ENCODE data around the gene NBEA.

The NBEA gene

DNA sequence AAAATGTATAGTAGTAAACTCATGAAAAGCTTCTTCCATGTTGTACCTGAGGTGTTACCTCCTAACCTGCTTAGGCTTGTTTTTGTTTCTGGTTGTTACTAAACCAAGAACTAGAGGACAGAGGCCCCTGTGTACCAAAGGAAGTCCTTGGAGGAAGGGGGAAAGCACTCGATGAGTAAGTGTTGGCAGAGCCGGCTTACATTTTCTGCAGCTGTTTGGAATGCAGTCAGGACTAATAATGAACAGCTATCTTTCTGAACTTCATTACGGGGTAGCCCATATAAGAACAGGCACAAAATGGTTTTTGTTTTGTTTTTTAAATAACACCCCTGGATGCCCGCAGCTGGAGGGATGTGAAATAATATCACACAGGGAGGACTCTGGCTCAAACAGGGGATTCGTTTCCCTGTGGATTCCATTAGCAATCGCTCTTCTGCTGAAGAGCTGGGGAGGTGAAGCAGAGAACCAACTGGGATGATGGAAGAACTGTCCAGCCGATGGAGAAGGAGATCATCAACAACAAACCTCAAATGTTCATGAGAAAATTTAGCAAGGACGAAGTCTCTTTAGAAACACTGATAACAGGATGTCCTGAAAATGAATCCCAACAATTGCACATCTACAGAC, 748.6 kb downstream of the NBEA start:
- DNase-seq, result no peak

DNA sequence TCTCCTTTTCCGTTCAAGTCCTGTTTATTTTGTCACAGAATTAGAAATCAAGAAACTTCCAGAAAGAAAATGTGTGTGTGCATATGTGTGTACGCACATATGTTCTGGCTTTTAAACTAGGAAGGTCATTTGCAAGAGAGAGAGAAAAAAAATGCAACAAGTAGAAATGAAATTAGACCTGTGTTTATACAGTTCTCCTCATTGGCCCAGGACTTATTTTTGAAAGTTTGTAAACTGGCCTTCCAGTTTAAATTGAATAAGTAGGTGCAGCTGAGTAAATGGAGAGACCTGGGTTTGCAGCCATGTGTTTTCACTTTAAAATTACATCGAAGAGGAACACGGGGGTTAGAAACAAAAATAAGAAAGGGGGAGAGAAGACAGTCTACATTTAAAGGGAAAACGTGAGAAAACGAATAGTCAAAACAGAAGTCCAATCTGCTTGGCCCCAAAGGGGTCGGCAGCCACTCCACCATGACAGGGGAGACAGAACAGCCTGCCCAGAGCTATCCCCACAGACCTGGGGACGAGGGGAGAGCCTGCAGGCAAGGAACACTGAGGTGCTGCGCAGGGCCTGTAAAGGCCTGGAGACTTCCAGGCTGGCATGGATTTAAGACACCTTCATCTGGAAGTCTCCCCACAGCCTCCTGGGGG, 751.2 kb downstream of the NBEA start:
- no peak for DNase-seq

DNA sequence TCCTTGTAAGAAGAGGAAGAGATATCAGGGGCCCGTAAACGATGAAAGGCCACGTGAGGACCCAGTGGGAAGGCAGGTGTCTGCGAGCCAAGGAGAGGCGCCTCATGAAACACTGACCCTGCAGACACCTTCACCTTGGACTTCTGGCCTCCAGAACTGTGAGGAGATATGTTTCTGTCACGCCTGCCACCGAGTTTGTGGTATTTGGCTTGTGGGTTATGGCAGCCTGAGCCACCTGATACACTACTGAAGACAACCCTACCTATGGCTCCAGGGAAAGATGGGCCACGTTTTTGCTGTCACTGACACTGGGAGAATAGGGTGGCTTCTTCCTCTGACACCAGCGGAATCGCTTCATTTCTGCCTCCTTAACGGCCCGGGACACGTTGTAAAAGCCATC, 752.0 kb downstream of the NBEA start:
- DNase-seq, result no peak

DNA sequence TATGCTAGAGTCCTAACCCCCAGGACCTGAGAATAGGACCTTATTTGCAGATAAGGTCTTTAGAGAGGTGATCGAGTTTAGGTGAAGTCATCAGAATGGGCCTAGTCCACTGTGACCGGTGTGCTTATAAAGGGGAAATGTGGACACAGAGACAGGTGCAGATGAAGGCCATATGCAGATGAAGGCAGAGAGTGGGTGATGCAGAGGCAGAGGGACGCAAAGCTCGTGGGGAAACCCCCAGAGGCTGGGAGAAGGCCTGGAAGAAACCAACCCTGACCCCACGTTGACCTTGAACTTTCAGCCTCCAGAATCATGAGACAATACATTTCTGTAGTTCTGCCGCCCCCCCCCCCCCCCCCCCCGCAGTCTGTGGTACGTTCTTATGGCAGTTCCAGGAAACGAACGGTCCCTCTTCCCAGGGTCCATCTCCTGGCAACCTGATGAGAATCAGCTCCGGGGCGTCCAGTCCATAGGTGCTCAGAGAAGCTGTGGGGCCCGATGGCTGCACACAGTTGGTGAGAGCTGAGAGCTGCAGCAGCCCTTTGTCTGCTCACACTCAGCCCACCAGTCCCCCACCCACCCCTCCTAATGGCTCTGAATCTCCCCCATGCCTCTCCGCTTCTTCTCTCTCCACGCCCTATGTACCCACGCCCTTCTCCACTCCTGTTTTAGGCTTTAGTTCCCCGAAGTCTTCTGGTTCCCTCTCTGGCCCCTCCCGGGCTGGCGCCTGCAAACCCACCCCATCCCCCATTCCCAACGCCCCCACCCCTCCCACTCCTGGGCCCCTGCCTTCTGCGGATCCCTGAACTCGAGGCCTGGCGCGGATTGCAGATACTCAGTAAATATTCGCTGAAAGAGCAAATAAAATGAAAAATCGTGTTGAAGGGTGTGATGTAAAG, 752.7 kb downstream of the NBEA start:
- no peak for DNase-seq

DNA sequence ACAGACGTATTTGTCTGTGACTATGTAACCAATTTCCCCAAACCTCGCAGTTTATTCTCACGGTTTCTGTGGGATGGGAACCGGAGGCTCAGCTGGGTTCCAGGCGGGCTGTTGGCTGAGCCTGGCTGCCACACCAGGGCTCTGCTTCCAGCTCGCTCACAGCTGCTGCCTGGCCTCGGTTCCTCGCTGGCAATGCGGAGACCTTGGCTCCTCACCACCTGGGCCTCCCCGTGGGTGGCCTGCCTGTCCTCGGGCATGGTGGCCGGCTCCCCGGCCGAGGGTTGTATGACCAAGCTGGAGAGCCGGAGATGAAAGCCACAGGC, 753.3 kb downstream of the NBEA start:
- DNase-seq, result no peak

DNA sequence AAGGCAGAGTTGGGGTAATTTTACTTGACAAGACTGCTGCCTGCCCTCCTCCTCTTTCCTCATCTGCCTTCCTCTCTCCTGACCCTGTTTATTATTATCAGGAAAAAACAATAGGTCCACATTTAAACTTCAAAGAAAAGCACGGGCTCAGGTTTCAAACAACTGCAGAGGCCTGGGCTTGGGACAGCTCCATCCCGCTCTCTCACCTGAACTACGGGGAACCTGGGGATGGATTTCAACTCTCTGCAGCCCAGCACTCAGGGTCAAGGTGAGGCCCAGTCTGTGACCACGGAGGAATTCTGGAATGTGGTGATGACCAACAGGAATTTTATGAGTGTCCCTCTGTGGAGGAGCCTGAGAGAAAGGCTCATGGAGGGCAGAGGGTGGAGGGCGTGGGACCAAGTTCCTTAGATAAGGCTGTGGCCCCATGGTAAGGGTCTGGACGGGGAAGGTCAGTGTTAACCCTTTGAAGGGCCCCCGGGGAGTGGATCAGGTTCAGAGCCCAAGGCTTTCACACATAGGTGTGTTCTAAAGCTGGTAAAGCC, 755.2 kb downstream of the NBEA start:
- no peak for DNase-seq

DNA sequence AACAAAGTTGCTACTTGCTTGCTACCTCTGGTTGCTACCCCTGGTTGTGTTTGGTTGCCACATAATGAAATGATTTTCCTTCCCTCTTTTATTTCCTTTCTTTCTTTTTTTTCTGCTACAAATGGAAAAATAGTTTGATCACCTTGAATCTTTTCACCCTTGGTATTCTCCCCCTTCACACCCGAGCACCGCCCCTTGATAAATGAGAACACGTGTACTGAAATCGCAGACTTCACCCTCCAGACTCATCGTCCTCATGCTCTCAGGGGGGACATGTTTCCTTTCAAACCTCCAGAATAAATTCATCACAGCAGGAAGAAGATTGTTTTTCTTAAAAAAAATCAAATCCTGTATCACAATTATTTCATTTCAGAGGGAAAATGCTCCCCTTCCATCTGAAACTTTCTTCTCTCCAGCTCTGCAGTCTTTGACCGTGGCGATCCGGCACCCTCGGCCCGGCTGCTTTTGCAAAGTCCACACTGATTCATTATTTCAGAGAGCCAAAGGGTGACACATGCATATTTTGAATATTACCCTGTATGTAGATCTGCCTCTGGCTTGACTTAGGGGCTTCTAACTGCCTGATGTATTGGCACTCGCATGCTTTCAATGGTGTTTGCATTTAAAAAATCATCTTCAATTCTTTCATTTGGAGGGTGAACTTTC, 757.0 kb downstream of the NBEA start:
- DNase-seq, result no peak

DNA sequence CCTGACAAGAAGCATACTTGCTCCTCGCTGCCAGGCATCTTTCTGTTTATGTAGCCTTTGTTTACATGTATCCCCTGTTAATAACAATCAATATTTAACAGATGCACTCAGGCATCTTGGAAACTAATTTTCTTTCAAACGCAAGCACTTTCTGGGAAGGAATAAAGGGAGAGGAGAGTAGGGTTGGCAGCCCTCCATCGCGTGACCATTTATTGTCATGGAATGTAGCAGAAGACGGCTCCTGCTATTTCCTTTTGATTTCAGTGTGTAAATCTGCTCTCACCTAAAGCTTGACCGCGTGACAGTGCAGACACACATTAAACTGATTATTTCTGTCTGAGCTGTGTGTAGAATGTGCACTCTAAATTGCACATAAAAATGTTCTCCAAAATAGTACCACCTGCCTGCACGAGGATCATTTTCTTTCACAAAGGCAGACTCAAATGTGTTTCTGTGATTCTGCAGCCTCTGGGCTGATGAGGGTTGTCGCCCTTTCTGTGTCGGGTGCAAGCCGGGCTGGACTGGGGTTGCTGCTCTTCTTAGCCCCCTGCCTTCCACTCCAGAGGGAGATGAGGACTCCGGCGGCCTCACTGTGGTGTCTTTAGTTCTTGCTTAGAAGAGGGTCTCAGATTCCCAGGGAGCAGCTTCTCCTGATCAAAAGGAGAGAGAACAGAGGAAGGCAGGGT, 757.9 kb downstream of the NBEA start:
- DNase-seq, result no peak

DNA sequence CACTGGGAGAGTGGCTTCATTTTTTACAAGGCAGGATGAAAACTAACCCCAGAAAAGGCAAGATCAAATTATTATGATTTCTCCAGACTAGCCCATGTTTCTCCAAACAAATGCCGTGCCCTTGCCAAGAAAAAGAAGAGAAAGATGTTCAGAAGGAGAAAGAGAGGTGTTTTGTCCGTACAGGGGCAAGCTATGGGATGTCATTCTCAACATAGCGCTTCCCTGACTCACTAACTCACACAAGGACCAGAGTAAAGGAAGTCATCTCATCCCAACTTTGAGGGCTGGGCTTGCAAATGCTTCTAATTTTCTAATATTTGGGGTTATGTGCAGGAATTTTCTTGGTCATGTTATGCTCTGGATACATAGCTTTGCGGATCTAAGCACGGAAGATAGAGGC, 758.6 kb downstream of the NBEA start:
- no peak for DNase-seq

DNA sequence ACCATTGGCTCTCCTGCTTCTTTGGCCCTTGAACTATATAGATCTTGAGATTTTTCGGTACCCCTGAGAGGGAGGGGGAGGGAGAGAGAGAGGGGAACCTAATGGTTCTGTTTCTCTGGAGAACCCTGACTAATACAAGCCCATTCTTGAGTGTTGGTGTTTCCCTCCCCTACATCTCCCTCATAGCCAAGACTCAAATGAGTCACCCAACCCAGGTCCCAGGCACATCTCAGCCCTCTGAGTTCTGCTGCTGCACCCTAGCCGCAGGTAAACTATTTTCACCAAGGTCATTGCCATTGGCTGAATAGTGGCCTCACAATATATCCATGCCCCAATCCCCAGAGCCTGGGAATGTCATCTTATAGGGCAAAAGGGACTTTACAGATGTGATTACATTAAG, 760.2 kb downstream of the NBEA start:
- DNase-seq, result no peak

DNA sequence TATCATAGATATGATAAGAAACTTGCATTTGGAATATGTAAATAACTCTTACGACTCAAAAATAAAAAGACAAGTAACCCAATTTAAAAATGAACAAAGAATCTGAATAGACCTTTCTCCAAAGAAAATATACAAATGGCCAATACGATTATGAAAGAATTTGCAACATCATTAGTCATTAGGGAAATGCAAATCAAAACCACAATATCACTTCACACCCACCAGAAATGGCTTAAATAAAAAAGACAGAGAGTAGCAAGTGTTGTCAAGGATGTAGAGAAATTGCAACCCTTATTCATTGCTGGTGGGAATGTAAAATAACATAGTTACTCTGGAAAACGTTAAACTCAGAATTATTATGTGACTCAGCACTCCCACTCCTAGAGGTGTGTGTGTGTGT, 761.0 kb downstream of the NBEA start:
- DNase-seq, result no peak

DNA sequence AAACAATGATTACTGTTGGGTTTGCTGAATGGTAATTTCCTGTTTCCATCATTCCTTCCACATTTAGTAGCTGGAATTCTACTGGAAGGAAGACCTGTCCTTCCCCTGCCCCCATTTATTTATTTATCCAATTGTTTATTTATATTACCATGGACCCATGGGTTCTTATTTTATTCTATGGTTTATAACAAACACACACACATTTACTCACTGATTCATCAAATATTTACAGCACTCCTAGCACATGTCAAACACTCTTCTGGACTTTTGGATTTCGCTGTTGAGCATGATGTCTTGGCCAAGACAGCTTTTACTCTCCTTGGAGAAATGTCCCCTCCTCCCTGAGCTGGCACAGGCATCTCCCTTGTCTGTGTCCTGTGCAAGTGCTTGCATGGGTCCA, 762.3 kb downstream of the NBEA start:
- DNase-seq, result no peak

DNA sequence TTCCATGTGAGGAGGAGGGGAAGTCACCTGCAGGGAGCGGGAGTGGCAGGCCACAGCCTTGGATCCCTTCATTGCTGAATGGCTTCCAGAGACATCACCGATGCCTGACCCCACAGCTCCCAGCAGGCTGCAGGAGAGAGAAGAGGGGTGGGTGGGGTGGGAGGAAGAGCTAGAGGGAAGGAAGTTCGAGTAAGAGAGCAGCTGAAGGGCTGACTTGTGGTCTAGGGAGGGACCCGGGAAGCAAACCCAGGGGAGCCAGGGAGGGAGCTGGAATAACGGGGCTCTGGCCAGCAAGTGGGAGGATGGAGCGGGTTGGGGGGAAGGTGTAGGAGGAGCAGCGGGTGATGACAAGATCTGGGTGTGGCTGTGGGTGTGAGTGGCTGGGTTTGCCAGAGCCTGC, 764.2 kb downstream of the NBEA start:
- no peak for DNase-seq

DNA sequence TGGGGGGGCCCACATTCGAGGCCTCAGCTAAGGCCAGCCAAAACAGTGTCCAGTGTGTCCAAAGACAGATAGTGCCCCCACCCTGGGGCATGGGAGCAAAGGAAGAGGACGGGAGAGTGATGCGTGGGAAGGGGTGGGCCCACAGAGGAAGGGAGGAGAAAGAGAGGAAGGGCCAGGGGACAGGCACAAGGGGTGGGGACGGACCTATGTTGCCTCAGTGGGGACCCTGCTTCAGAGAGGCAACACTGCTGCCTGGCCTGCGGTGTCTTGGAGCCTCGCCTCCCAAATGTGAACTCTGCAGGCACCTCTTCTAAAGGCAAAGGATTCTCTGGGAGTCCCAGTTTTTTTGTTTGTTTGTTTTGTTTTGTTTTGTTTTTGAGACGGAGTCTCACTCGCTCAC, 764.7 kb downstream of the NBEA start:
- DNase-seq, result no peak

DNA sequence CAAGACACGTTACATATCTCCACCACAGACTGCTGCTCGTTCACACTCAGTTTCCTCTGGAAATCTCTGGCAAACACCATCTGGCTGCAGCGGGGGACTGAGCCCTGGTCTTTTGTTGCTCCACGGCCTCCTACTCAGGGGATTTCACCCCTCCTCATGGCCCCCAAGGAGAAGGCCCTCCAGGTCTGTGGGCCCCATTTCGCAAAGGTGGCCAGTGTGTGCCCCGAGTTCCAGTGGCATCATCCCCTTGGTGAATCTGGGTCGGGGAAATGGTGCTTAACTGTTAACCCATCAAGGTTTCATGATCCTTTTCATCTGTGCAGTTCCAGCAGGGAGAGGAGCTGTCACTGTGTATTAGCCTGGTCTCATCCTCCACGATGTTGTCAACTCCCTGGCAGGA, 769.8 kb downstream of the NBEA start:
- no peak for DNase-seq

DNA sequence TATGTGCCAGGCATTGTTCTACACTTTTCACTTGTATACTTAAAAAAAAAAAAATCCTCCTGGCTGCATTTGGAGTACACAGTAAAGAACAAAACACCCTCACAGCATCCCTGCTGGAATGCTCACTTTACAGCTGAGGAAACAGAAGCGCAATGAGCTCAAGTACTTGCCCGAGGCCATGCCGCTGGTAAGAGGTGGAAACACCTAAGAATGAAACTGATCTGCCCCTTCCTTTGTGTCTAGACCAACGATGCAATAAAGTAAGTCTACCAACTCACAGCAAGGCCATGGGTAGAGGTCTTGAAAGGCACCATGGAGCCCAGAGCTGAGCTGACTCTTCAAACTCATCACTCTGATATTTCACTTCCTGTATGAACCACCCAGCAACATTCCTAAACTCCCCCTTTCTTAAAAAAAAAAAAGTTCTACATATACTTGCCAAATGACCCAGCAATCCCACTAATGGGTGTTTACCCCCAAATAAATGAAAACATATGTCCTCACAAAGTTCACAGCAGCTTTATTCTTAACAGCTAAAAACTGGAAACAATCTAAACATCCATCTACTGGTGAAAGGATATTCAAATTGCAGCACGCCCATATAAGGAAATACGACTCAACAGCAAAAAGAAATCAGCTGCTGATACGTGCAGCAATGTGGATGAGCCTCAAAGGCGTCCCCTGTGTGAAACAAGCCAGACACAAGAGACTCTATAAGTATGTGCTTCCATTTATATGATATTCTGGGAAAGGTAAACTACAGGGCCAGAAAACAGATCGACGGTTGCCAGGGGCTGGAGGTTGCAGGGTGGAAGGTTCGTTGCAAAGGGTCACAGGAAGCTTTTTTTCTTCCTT, 771.1 kb downstream of the NBEA start:
- DNase-seq, result no peak

DNA sequence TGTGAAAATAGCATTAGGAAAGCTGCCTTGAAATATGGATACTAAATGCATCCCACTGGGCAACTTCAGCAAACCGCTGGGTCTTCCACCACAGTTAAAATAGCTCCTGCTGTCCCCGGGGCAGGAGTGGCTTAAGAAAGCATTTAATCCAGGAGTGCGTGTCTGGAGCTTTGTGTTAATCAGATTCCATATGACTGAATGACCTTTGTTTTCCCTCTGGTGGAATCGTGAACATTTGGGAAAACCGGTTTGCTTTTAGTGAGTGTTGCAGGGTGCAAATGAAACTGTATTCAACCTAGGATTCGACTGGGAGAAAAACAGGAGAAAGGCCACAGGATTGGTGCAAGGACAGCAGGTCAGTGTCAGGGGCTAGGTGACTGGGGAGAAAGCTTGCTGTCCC, 772.1 kb downstream of the NBEA start:
- no peak for DNase-seq

DNA sequence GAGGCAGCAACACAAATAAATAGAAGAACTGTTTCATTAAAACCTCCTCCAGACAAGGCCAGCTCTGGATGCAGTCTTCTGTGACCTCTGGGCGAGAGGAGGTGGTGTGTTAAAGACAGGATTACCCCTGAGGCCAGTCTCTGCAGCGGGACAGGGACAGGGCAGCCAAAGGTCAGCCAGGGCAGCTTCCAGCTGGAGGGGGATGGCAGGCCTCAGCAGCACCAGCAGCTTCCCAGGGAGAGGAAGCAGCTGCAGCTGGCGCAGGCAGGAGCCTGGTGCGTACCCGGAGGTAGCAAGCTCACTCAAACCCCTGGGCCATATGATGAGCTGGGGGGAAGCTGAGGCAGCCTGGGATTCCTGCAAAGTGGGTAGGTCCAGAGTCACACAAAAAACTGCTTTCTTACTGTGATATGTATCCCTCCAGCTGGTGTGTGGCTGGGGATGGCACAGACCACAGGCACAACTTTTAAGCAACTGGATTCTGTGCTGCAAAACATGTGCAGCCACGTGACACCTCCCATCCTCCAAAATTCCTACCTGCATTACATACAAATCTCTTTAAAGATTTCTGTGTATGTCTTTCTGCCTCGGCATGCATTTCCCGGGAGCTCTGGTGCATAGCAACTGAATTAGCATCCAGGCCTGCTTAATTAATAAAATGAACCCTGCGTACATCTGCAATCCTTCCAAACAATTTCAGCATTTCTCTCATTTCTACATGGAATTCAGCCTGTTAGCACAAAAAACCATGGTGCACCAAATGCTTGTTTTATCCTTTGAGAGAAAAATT, 772.7 kb downstream of the NBEA start:
- DNase-seq, result no peak

DNA sequence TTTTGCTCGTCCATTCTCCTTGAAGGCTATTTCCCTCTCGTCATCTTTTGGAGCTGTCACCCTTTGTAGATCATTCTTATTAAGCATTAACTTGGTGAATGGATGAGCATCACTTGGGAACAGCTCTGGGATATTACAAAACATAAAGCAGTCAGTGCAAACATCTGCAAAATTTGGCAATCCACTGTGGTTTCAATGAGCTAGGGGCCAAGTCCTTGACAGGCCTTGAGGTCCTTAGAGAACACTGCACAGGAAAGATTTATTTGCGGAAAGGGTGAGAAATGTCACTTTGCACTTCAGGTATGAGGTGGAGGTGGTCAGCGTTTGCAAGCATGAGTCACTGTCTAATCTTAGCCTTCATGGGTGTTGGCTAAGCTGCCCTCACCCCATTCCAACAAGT, 774.1 kb downstream of the NBEA start:
- no peak for DNase-seq

DNA sequence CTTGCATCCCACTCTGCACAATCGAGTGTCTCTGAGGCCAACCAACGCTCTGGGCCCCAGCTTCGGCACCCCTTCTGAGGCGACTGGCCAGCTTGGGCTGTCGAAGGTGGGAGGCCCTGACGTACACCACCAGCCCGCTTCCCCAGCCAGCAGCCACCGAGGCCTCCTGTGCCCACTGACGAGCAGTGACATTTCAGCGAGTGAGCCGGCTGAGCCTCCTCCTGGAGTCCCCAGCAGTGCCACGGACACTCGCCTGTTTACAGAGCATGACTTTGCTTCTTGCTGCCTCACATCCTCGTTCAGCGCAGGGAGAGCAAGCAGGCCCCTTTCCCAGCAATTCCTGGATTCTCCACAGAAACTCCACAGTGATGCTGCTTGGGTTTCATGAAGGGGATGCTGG, 774.7 kb downstream of the NBEA start:
- no peak for DNase-seq

DNA sequence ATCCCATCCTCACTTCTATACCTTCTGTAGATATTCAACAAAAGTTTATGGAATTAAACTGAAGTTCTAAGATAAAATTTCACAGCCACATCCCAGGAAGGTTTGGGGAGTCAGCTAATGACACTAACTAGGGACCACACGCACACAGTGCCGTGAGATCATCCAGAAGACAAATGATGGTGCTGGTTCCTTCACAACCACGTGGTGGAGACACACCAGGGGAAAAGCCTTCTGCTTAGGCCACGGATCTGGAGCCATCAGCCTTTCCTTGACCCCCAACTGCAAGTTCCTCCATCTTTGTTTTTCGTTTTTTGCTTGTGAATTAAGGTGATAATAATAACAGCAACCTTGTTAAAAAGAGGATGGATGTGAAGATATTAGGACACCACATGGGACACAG, 776.0 kb downstream of the NBEA start:
- DNase-seq, result no peak

All from activated CD4-positive, alpha-beta T cell treated with anti-CD3 and anti-CD28 coated beads, Interleukin-2, amount 50 U/mL, for 4 hours (primary cell).